Measurements from ENCODE around the gene TMEM121. TPM values are rescaled to one million over a fixed set of nuclear protein-coding genes. Genes with fewer than 3 reads are reported as not detected.

The TMEM121 gene
- total RNA-seq, 1 experiment from 2014 or later = 33.6 TPM

DNA sequence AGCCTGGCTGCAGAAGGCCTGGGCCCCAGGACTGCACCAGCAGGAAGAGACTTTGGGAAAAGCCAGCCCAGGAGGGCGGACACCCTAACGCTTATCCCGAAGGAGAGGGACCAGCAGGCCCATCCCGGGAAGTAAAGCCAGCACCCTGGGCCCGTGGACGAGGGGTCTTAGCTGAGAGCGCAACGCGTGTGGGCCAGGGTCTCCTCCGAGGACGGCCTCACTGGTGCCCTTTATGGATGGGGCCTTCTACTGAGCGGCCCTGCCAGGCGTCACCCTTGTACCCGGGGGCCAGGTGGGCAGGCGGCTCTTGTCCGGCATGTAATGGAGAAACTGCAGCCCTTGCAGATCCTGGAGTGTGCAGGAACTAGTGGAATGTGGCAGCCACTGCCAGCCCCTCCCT is 21.3 kb upstream of the TMEM121 start:
- DNase-seq = no peak
- CTCF ChIA-PET = no interaction called here
- no peak overlapping the region for H3K27ac ChIP-seq (ENCODE audit: low read length)
- no peak overlapping the region for H3K4me3 ChIP-seq (ENCODE audit: low read length)
- POLR2A ChIA-PET (ENCODE audit: unreplicated experiment) = no interaction called here
- no peaks in the 10 kb centered on the region for H3F3A ChIP-seq (ENCODE audit: low read length, unreplicated experiment)
- no peaks in the 10 kb centered on the region for H3K9me2 ChIP-seq (replicated peaks; ENCODE audit: low read length)
- no peak overlapping the region for H3K4me2 ChIP-seq (ENCODE audit: low read length)
- no peaks in the 10 kb centered on the region for H3K9me3 ChIP-seq (ENCODE audit: low read length)
- no peak overlapping the region for H3K9ac ChIP-seq (ENCODE audit: low read length)
- no TSS peak for BruUV-seq (replicated peaks)
- H3K4me1 ChIP-seq (ENCODE audit: insufficient read depth, low read length) = no peaks in the 10 kb centered on the region
- intact Hi-C loops (cut with micrococcal nuclease) = no loop called here
- TF ChIP-seq EZH2 (IDR thresholded peaks at IDR 0.05; ENCODE audit: low read length, unreplicated experiment) (no peak), EZH2phosphoT487 (IDR thresholded peaks at IDR 0.05; ENCODE audit: borderline replicate concordance, low read length) (no peak)
- TF ChIP-seq, protein P1, sequence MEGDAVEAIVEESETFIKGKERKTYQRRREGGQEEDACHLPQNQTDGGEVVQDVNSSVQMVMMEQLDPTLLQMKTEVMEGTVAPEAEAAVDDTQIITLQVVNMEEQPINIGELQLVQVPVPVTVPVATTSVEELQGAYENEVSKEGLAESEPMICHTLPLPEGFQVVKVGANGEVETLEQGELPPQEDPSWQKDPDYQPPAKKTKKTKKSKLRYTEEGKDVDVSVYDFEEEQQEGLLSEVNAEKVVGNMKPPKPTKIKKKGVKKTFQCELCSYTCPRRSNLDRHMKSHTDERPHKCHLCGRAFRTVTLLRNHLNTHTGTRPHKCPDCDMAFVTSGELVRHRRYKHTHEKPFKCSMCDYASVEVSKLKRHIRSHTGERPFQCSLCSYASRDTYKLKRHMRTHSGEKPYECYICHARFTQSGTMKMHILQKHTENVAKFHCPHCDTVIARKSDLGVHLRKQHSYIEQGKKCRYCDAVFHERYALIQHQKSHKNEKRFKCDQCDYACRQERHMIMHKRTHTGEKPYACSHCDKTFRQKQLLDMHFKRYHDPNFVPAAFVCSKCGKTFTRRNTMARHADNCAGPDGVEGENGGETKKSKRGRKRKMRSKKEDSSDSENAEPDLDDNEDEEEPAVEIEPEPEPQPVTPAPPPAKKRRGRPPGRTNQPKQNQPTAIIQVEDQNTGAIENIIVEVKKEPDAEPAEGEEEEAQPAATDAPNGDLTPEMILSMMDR (conservative IDR thresholded peaks at IDR 0.05; ENCODE audit: low read depth, low read length) = no peak
- no peaks in the 10 kb centered on the region for H4K20me1 ChIP-seq (ENCODE audit: low read length)
- H3K79me2 ChIP-seq (ENCODE audit: low read length) = no peaks in the 10 kb centered on the region
- no peaks in the 10 kb centered on the region for H3K27me3 ChIP-seq (ENCODE audit: low read length)
- ATAC-seq = no peak
- no peak overlapping the region for H2AFZ ChIP-seq (ENCODE audit: low read length)
- no peaks in the 10 kb centered on the region for H3K36me3 ChIP-seq (ENCODE audit: low read depth, low read length)

DNA sequence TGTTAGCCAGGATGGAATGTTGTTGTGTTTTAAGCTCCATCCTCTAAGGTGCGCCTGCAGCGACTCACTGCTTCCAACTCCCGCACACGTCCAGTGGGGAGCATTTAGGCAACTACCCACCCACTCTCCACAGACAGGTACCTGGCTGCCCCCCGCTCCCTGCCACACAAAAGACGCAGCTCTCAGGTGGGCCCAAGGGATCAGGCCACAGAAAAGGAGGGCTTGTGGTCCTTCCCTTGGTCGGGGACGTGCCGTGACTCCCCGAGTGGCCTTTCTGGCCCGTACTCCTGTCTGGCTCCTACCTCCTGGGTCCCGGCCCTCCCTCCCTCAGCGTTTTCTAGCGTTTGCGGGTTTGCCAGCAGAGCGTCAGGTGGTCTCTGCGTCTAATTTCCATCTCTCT is 19.1 kb upstream of the TMEM121 start:
- no peaks in the 10 kb centered on the region for H3K9me2 ChIP-seq (replicated peaks; ENCODE audit: low read length)
- H3K27ac ChIP-seq (ENCODE audit: low read length) = no peak overlapping the region
- ChIA-PET POLR2A (ENCODE audit: unreplicated experiment) (no interaction called here), CTCF (no interaction called here)
- no peaks in the 10 kb centered on the region for H3K36me3 ChIP-seq (ENCODE audit: low read depth, low read length)
- H3K9ac ChIP-seq (ENCODE audit: low read length) = no peak overlapping the region
- no peak overlapping the region for H2AFZ ChIP-seq (ENCODE audit: low read length)
- no peaks in the 10 kb centered on the region for H3F3A ChIP-seq (ENCODE audit: low read length, unreplicated experiment)
- no TSS peak for BruUV-seq (replicated peaks)
- ATAC-seq = no peak
- peaks cover 8% of the 10 kb centered on the region for H3K4me1 ChIP-seq (ENCODE audit: insufficient read depth, low read length)
- no peak for DNase-seq
- no peaks in the 10 kb centered on the region for H3K79me2 ChIP-seq (ENCODE audit: low read length)
- H3K9me3 ChIP-seq (ENCODE audit: low read length) = no peaks in the 10 kb centered on the region
- no peaks in the 10 kb centered on the region for H3K27me3 ChIP-seq (ENCODE audit: low read length)
- intact Hi-C loops (cut with micrococcal nuclease) = no loop called here
- H3K4me3 ChIP-seq (ENCODE audit: low read length) = no peak overlapping the region
- no peak for TF ChIP-seq EZH2phosphoT487 (IDR thresholded peaks at IDR 0.05; ENCODE audit: borderline replicate concordance, low read length)
- no peak for TF ChIP-seq EZH2 (IDR thresholded peaks at IDR 0.05; ENCODE audit: low read length, unreplicated experiment)
- TF ChIP-seq, protein P1 (conservative IDR thresholded peaks at IDR 0.05; ENCODE audit: low read depth, low read length) = no peak
- no peaks in the 10 kb centered on the region for H4K20me1 ChIP-seq (ENCODE audit: low read length)
- H3K4me2 ChIP-seq (ENCODE audit: low read length) = no peak overlapping the region

DNA sequence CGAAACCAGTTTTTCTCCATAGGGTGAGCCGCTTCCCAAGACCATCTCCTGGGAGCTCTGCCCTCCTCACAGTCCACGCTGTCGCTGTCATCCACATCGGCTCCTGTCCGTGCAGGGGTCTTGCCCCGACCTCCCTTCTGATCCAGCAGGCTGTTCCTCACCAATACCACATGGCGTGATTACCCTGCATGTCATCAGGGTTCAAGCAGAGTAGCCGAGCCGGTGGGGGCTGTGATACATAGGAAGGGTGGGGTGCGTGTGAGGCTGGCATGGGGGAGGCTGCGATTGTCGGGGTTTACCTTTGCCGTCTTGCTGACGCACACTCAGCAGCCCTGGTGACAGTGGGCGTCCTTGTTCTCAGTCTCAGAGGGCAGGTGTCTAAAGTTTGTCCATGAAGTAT is 18.3 kb upstream of the TMEM121 start:
- no peak for TF ChIP-seq EZH2 (IDR thresholded peaks at IDR 0.05; ENCODE audit: low read length, unreplicated experiment)
- no peak for TF ChIP-seq EZH2phosphoT487 (IDR thresholded peaks at IDR 0.05; ENCODE audit: borderline replicate concordance, low read length)
- TF ChIP-seq, protein P1 (conservative IDR thresholded peaks at IDR 0.05; ENCODE audit: low read depth, low read length) = no peak
- Histone ChIP-seq H3K4me1 (ENCODE audit: insufficient read depth, low read length) (peaks cover 8% of the 10 kb centered on the region), H3K9me2 (replicated peaks; ENCODE audit: low read length) (no peaks in the 10 kb centered on the region), H2AFZ (ENCODE audit: low read length) (no peak overlapping the region), H3K27me3 (ENCODE audit: low read length) (no peaks in the 10 kb centered on the region), H3K27ac (ENCODE audit: low read length) (no peak overlapping the region), H3K4me3 (ENCODE audit: low read length) (no peak overlapping the region), H3K36me3 (ENCODE audit: low read depth, low read length) (no peaks in the 10 kb centered on the region), H3F3A (ENCODE audit: low read length, unreplicated experiment) (no peaks in the 10 kb centered on the region), H3K4me2 (ENCODE audit: low read length) (no peak overlapping the region), H3K9ac (ENCODE audit: low read length) (no peak overlapping the region), H4K20me1 (ENCODE audit: low read length) (no peaks in the 10 kb centered on the region), H3K79me2 (ENCODE audit: low read length) (no peaks in the 10 kb centered on the region), H3K9me3 (ENCODE audit: low read length) (no peaks in the 10 kb centered on the region)
- ChIA-PET CTCF (interaction anchor here (0.6 kb wide), 1 partner anchor 20 kb away, joined by 3 read pairs; no protein-coding TSS in a partner anchor), POLR2A (ENCODE audit: unreplicated experiment) (no interaction called here)
- DNase-seq (no peak), ATAC-seq (no peak)
- intact Hi-C loops (cut with micrococcal nuclease) = no loop called here
- no TSS peak for BruUV-seq (replicated peaks)

Measured in PC-3 (cell line).